ENCODE data around the gene SMCO2. TPM values are rescaled to one million over a fixed set of nuclear protein-coding genes. Genes with fewer than 3 reads are reported as not detected.

Gene SMCO2
- polyA plus RNA-seq, 3 donors: 17.4 TPM; not detected in 2

GRCh38 chr12:27549801-27550652 is 103.5 kb downstream of the SMCO2 start:
- Histone ChIP-seq H3K79me2 (ENCODE audit: insufficient read depth, low read length) (no peaks in the 10 kb centered on the region), H3K4me1 (ENCODE audit: control insufficient read depth in 1 of 2, insufficient read depth in 2 of 2, low read length in 2 of 2) (peaks cover 23 to 26% of the 10 kb centered on the region in 2 donors), H2AFZ (ENCODE audit: insufficient read depth, low read depth, low read length, poor library complexity, severe bottlenecking) (peak overlapping the region; percentile 64)

GRCh38 chr12:27550653-27550975 is 104.1 kb downstream of the SMCO2 start:
- no peaks in the 10 kb centered on the region for H3K79me2 ChIP-seq (ENCODE audit: insufficient read depth, low read length)
- TF ChIP-seq CTCF (IDR thresholded peaks at IDR 0.05): no peak
- H3K4me3 ChIP-seq (replicated peaks in 1 of 3; ENCODE audit: low read depth in 2 of 3, low read length in 3 of 3): no peak overlapping the region
- WGBS (ENCODE audit: insufficient coverage): no CpG with 5 or more reads among the region's 4 CpGs
- H3K9ac ChIP-seq (ENCODE audit: insufficient read depth, low read length, poor library complexity, severe bottlenecking): no peak overlapping the region
- H3K36me3 ChIP-seq (replicated peaks in 1 of 2; ENCODE audit: control insufficient read depth in 1 of 2, insufficient read depth in 2 of 2, low read length in 2 of 2): no peaks in the 10 kb centered on the region
- intact Hi-C loops (cut with micrococcal nuclease): no loop called here
- Mint-ChIP-seq H3K4me3 (no peak overlapping the region), H3K9me3 (no peaks in the 10 kb centered on the region), H3K36me3 (no peaks in the 10 kb centered on the region), H3K4me1 (peaks cover 37% of the 10 kb centered on the region), H3K27ac (no peak overlapping the region), H3K27me3 (ENCODE audit: low read depth in 3 of 3) (peaks cover 5 to 6% (median 6%) of the 10 kb centered on the region in 3 donors)
- H3K4me2 ChIP-seq (replicated peaks; ENCODE audit: extremely low read depth, low read length, poor library complexity, severe bottlenecking): no peak overlapping the region
- no peak overlapping the region for H3K27ac ChIP-seq (ENCODE audit: low read depth in 1 of 2, low read length in 2 of 2)
- peaks cover 25 to 32% of the 10 kb centered on the region in 2 donors for H3K4me1 ChIP-seq (ENCODE audit: control insufficient read depth in 1 of 2, insufficient read depth in 2 of 2, low read length in 2 of 2)
- H3K9me3 ChIP-seq (replicated peaks in 1 of 2; ENCODE audit: control insufficient read depth in 1 of 2, insufficient read depth in 1 of 2, low read length in 2 of 2): no peaks in the 10 kb centered on the region
- no peak for DNase-seq
- H3K27me3 ChIP-seq (ENCODE audit: control insufficient read depth in 2 of 2, insufficient read depth in 2 of 2, low read length in 2 of 2): peaks cover 0 to 2% of the 10 kb centered on the region in 2 donors
- H4K20me1 ChIP-seq (ENCODE audit: insufficient read depth, low read length): no peaks in the 10 kb centered on the region
- no peak overlapping the region for H2AFZ ChIP-seq (ENCODE audit: insufficient read depth, low read depth, low read length, poor library complexity, severe bottlenecking)

More at GRCh38 chr12:27549801-27550652, 103.5 kb downstream of the SMCO2 start:
- WGBS (ENCODE audit: insufficient coverage): 0% methylated on average over 5 of the region's 12 CpGs
- Histone ChIP-seq H3K27me3 (ENCODE audit: control insufficient read depth in 2 of 2, insufficient read depth in 2 of 2, low read length in 2 of 2) (peaks cover 0 to 2% of the 10 kb centered on the region in 2 donors), H4K20me1 (ENCODE audit: insufficient read depth, low read length) (no peaks in the 10 kb centered on the region), H3K36me3 (replicated peaks in 1 of 2; ENCODE audit: control insufficient read depth in 1 of 2, insufficient read depth in 2 of 2, low read length in 2 of 2) (no peaks in the 10 kb centered on the region), H3K4me3 (replicated peaks in 1 of 3; ENCODE audit: low read depth in 2 of 3, low read length in 3 of 3) (peak overlapping the region in 1 of 3 experiments; percentile 62), H3K27ac (ENCODE audit: low read depth in 1 of 2, low read length in 2 of 2) (peak overlapping the region; percentile 76 to 78), H3K9me3 (replicated peaks in 1 of 2; ENCODE audit: control insufficient read depth in 1 of 2, insufficient read depth in 1 of 2, low read length in 2 of 2) (no peaks in the 10 kb centered on the region), H3K9ac (ENCODE audit: insufficient read depth, low read length, poor library complexity, severe bottlenecking) (peak overlapping the region; percentile 46), H3K4me2 (replicated peaks; ENCODE audit: extremely low read depth, low read length, poor library complexity, severe bottlenecking) (peak overlapping the region; percentile 72)
- H3K27me3 Mint-ChIP-seq (ENCODE audit: low read depth in 3 of 3): peaks cover 5 to 6% (median 6%) of the 10 kb centered on the region in 3 donors
- peak; percentile 82 to 89 (median 82) for DNase-seq
- H3K36me3 Mint-ChIP-seq: no peaks in the 10 kb centered on the region
- peaks cover 31% of the 10 kb centered on the region for H3K4me1 Mint-ChIP-seq
- peak overlapping the region; percentile 6 to 87 for H3K4me3 Mint-ChIP-seq
- TF ChIP-seq CTCF (IDR thresholded peaks at IDR 0.05): no peak
- peak overlapping the region; percentile 66 to 92 (median 82) for H3K27ac Mint-ChIP-seq
- intact Hi-C loops (cut with micrococcal nuclease): no loop called here
- no peaks in the 10 kb centered on the region for H3K9me3 Mint-ChIP-seq
